Brain pericyte (primary cell): Measurements from ENCODE around the gene TSPAN9.
A peak's percentile ranks its signal among the peaks of the same experiment; 100 is the strongest.

Experiments
- DNase-seq: peaks from one replicate; pipeline ENCODE4 v3.0.0-alpha.2; 2012; ENCODE audit warnings: low read depth, low spot score

Gene TSPAN9

GRCh38 chr12:3250034-3250433 is 172.9 kb downstream of the TSPAN9 start:
- no peak for DNase-seq

DNA sequence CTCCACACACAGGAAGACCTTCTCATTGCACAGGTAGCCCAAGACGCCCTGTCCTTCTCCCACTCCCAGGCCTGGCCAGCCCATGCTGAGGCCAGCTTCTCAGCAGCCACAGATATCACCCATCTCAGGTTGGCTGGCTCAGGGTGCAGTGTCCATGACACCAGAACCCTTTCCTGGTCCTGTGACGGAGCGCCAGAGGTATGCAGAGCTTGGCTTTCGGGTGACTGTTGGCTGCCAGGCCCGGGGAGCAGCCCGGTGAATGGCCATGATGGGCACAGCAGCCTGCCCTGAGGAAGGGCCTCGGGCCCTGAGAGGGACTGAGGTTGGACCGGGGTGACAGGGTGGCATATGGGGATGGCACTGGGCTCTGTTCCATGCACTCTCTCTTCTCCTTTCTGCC is 173.4 kb downstream of the TSPAN9 start:
- DNase-seq = no peak

- DNase-seq = no peak
These were observed 173.9 kb downstream of the TSPAN9 start for GRCh38 chr12:3251067-3251466.

DNA sequence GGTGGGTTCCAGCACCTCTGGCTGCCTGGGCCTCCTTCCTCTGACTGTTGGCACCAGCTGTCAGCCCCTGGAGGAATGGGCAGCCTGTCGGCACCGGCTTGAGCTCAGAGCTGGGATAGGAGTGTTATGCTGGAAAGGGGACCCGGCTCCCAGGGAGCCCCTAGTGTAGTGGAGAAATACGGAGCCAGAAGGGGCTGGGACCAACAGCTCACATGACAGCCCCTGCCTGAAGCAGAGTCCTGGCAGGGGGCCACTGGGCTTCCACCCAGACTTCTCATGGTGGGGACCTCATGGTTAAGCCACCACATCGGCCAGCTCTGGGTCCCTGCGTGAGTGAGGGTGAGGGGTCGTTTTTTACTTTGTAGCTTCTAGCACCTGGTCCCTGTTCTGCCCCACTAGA is 174.5 kb downstream of the TSPAN9 start:
- DNase-seq = no peak

DNA sequence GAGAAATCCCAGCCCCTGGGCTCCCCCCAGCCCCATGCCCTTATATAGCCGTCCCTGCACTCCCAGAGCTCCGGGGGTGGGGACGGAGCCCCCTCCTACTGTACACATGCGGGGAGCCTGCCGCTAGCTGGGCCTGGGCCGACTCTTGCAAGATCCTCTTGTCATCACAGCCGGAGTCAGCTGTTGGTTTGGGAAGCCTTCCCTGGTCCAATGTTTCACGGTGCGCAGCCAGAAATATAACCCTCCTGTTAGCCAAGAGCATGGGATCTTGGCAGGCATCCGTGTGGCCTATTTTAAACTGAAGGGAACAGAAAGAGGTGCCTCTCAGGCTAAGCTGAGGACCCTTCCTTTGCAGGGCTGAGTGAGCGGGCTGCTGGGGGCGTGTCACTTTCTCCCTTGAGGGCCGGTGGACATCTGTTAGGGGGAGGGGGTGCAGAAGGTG is 175.3 kb downstream of the TSPAN9 start:
- no peak for DNase-seq

- no peak for DNase-seq
These were observed 176.6 kb downstream of the TSPAN9 start for GRCh38 chr12:3253682-3254275.

DNA sequence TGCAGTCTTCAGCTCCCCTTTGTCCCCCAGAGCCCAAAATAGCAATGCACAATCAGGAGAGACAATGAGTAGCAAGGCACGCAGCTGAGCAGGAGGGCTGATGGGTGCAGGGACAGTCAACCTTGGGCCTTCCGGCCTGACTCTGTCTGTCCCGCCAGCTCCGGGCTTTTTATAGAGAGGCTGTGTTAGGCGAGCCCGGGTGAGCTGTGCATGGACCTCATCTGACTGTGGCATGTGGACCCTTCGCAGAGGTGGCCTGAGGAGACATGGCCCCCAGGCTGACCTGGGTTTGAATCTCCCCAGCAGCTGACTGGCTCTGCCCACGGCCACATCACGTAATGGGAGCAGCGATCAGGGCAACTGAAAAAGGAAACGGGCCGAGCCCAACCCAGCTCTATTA is 177.9 kb downstream of the TSPAN9 start:
- DNase-seq = no peak

- DNase-seq = no peak
These were observed 179.0 kb downstream of the TSPAN9 start for GRCh38 chr12:3256103-3256631.

DNA sequence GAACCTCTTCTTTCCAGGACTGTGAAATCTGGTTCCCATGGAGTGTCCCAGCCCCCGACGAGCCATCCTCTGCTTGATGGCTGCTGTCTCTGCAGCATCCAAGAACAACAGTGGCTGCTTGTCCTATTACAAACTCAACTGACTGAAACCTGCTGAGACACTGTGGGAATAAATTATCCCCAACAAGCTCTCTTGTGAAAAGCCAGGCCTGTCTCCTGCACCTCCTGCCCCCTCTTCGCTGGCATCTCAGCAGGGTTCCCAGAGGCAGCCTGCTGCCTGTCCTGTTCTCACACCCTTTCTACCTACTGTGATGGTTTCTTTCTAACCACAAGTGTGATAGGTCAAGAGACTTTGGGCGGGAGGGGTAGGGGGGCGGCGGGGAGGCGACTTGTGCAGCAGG is 180.2 kb downstream of the TSPAN9 start:
- DNase-seq = peak; percentile 50

- DNase-seq = no peak
These were observed 182.8 kb downstream of the TSPAN9 start for GRCh38 chr12:3259973-3260372.

DNA sequence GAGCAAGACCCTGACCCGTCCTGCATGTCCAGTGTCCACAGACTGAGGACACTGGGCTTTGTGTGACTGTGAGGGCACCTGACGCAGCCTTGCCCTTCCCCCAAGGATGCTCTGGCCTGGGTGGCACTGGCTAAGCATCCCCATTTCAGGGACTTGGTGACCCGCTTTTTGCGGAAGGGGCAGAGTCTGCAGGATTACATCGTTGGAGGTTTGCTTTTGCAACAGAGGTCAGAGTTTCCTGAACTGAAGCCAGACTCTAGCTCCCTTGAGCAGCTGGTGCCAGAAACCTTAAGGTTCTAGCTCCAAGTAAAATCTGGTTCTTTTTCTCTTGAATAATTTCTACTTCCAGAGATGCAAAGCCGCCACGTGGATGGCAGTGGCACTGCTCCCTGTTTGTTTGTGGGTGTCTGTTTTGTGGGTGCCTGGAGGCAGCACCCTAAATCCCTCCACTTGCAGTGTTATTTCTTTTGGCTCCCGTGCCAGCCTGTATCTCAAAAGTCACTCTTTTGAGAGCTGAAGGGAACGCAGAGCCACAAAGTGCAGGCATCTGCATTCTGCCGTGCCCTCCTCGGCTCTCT is 184.7 kb downstream of the TSPAN9 start:
- DNase-seq = no peak

DNA sequence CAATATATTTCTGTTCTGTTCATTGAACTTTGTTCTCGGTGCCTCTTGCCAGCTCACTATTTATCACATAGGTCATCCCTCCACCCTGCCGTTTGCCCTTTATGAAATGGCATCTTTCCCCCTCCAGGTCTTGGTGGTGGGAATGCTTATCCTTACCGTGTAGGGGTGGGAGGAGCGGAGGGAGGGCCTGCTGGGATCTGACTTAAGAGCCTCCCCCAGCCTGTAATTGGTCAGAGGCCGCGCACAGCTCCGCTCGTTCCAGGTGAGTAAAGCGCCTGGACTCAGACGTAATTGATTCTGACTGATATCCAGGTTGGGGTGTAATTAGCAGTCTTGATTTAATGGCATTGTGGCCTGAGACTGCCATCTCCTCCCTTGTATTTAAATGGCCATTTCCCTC is 185.3 kb downstream of the TSPAN9 start:
- no peak for DNase-seq

- DNase-seq = no peak
These were observed 186.1 kb downstream of the TSPAN9 start for GRCh38 chr12:3263282-3263681.

GRCh38 chr12:3263939-3264922 is 187.1 kb downstream of the TSPAN9 start:
- DNase-seq = no peak

GRCh38 chr12:3265406-3265805 is 188.2 kb downstream of the TSPAN9 start:
- no peak for DNase-seq

- no peak for DNase-seq
These were observed 189.5 kb downstream of the TSPAN9 start for GRCh38 chr12:3266638-3267037.

GRCh38 chr12:3267690-3268089 is 190.5 kb downstream of the TSPAN9 start:
- DNase-seq = no peak

DNA sequence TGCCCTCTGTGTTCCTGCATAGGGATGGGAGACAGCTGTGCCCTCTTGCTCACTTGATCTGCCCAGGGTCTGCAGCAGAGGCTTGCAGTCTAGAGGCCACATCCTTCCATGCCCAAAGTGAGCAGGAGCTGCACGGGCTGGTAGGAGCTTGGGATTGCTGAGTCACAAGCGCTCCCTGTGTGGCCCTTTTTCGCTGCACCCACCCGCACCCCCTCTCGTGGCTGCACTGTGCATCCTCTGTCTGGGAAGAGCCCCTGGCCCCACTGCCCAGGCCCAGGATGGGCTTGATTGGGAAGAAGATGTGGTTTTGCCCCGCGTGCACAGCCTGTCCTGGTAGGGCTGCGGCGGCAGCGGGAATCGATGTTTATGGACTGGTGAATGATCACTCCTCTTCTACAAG is 192.4 kb downstream of the TSPAN9 start:
- DNase-seq = no peak

- no peak for DNase-seq
These were observed 194.0 kb downstream of the TSPAN9 start for GRCh38 chr12:3271146-3271545.

DNA sequence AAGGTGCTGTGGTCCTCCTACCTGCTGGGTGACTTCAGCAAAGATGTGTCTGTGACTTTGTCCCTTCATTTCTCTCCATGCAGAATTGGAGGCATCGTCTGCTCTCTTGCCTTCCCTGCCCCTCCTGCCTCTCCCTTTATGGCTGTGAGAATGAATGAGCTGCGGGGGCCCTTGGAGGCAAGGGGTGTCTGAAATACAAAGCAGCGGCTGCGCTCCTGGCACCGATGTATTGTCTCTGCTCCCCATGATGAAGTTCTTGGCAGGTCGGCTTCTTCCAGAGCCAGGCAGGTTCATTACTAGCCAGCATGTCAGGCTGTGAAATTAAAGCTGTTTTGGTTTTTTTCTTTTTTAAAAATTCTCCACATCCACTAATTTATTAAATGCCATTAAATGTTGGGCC is 194.5 kb downstream of the TSPAN9 start:
- no peak for DNase-seq

- DNase-seq = no peak
These were observed 195.8 kb downstream of the TSPAN9 start for GRCh38 chr12:3272958-3273357.

DNA sequence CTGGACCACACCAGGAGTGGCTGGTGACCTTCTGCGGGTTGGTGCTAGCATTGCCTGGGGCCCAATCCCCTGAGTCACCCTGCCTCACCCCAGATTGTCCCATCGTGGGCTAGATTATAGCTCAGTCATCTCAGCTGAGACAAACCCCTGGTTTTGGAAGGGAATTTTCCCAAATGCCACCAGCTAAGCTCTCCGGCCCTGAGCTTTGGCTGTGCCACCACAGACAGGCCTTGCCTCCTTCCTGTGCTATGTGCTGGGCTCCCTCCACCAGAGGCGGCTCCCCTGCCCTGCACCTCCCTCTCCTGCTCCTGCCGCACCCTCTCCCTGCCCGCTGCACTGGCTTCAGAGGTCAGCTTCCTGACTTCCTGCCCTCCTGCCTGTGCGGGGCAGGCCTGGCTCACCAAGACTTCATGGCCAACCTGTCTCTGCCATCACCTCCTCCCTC is 196.3 kb downstream of the TSPAN9 start:
- no peak for DNase-seq
